Measurements from ENCODE around the gene CCDC97.

DNA sequence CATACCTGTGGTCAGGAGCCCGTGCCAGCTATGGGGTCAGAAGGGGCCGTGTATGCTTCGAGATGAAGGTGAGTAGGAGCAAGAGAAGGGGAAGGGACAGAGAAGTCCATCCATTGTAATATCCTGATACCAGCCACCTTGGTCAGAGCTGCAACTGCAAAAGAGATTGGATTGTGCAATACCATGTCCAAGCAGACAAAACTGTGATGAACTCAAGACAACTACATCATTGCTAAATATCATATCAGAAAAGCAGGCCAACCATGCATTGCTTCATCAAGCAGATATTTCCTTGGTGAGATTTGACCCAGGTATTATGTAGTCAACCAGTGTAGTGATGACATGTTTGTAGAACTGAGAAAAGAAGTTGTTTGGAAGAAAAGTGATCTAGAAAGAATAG, 33.7 kb upstream of the CCDC97 start:
- TF ChIP-seq CTCF (IDR thresholded peaks at IDR 0.05; ENCODE audit: insufficient read depth, low read length, poor library complexity, severe bottlenecking) (no peak), EZH2phosphoT487 (conservative IDR thresholded peaks at IDR 0.05; ENCODE audit: low read length) (no peak)
